Measurements from ENCODE around the gene MTMR4.

DNA sequence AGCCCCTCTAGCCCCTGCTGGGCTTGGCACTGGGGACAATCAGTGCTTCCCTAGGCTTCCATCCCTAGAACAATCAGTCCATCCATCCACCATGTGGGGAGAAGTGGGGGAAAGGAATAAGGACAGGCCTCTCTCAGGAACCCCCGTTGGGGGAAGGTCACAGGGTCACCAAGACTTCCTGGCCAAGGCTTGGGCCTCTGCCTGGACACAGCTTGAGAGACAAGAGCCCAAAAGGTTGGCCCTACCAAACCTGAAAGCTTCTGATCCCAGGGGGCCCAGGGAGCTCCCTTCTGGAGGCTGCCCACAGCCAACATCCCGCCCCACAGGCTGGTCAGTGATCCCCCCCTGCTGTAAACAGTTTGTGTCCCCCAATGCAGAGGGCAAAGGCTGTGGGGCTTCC, 16.2 kb upstream of the MTMR4 start:
- no peak for TF ChIP-seq POLR2AphosphoS5 (IDR thresholded peaks at IDR 0.05)
- no peak for TF ChIP-seq POLR2A (IDR thresholded peaks at IDR 0.05)

Measured in breast epithelium (tissue), 3 donors.